H9 (cell line): Measurements from ENCODE around the gene GDI2. TPM values are rescaled to one million over a fixed set of nuclear protein-coding genes. Genes with fewer than 3 reads are reported as not detected.
A peak's percentile ranks its signal among the peaks of the same experiment; 100 is the strongest.

Experiments
- DNase-seq: peaks from one replicate; pipeline ENCODE4 v3.0.0-alpha.2; 2017
- H2AFZ ChIP-seq: one replicate; pipeline ENCODE4 v1.6.1; 2013; ENCODE audit warnings: mild to moderate bottlenecking, low read length, control low read depth, moderate library complexity
- H2AK5ac ChIP-seq: 2 replicates; pipeline ENCODE4 v1.6.1; 2013; ENCODE audit warnings: low read length, control low read depth, mixed read lengths; ENCODE audit not compliant: insufficient read length
- H2BK120ac ChIP-seq: one replicate; pipeline ENCODE4 v1.6.1; 2013; ENCODE audit warnings: low read depth, mild to moderate bottlenecking, low read length, control low read depth, inconsistent platforms; ENCODE audit not compliant: poor library complexity, severe bottlenecking
- H2BK12ac ChIP-seq: 2 replicates; pipeline ENCODE4 v1.6.1; 2013; ENCODE audit warnings: low read length, control low read depth, mixed read lengths, low read depth; ENCODE audit not compliant: insufficient read length
- H2BK15ac ChIP-seq: 2 replicates; pipeline ENCODE4 v1.6.1; 2013; ENCODE audit warnings: low read depth, low read length, control low read depth
- H2BK20ac ChIP-seq: one replicate; pipeline ENCODE4 v1.6.1; 2013; ENCODE audit warnings: low read depth, mild to moderate bottlenecking, low read length, control low read depth, inconsistent platforms; ENCODE audit not compliant: poor library complexity, severe bottlenecking
- H2BK5ac ChIP-seq: 2 replicates; pipeline ENCODE4 v1.6.1; 2013; ENCODE audit warnings: low read length, control low read depth, mixed read lengths; ENCODE audit not compliant: insufficient read length
- H3K14ac ChIP-seq: 2 replicates; pipeline ENCODE4 v1.6.1; 2013; ENCODE audit warnings: low read length, control low read depth; ENCODE audit not compliant: insufficient read depth
- H3K18ac ChIP-seq: 2 replicates; pipeline ENCODE4 v1.6.1; 2013; ENCODE audit warnings: low read depth, mild to moderate bottlenecking, mixed read lengths, low read length, control low read depth; ENCODE audit not compliant: insufficient read length
- H3K23ac ChIP-seq: 2 replicates; pipeline ENCODE4 v1.6.1; 2013; ENCODE audit warnings: low read length, control low read depth, mixed read lengths, low read depth; ENCODE audit not compliant: insufficient read length
- H3K23me2 ChIP-seq: 2 replicates; pipeline ENCODE4 v1.6.1; 2013; ENCODE audit warnings: low read depth, mild to moderate bottlenecking, mixed read lengths, low read length, control low read depth; ENCODE audit not compliant: insufficient read length, poor library complexity, severe bottlenecking
- H3K27ac ChIP-seq: 2 replicates; pipeline ENCODE4 v1.5.1; 2013; ENCODE audit warnings: low read length, control low read depth, mixed read lengths, low read depth; ENCODE audit not compliant: insufficient read length
- H3K27me3 ChIP-seq: 2 replicates; pipeline ENCODE4 v1.6.1; 2013; ENCODE audit warnings: low read length, control low read depth, inconsistent platforms; ENCODE audit not compliant: insufficient read depth
- H3K4ac ChIP-seq: 2 replicates; pipeline ENCODE4 v1.6.1; 2013; ENCODE audit warnings: low read depth, mild to moderate bottlenecking, control low read depth, inconsistent platforms, low read length, moderate library complexity
- H3K4me1 ChIP-seq: 2 replicates; pipeline ENCODE4 v1.6.1; 2013; ENCODE audit warnings: low read length, control low read depth, inconsistent platforms; ENCODE audit not compliant: insufficient read depth
- H3K4me2 ChIP-seq: 2 replicates; pipeline ENCODE4 v1.6.1; 2013; ENCODE audit warnings: low read length, control low read depth, mixed read lengths; ENCODE audit not compliant: insufficient read length, insufficient read depth
- H3K56ac ChIP-seq: 2 replicates; pipeline ENCODE4 v1.6.1; 2013; ENCODE audit warnings: low read depth, mild to moderate bottlenecking, mixed read lengths, low read length, control low read depth; ENCODE audit not compliant: insufficient read length
- H3K79me1 ChIP-seq: 2 replicates; pipeline ENCODE4 v1.6.1; 2013; ENCODE audit warnings: low read depth, mild to moderate bottlenecking, moderate library complexity, low read length, control low read depth, inconsistent platforms; ENCODE audit not compliant: insufficient read depth, poor library complexity, severe bottlenecking
- H3K79me2 ChIP-seq: 2 replicates; pipeline ENCODE4 v1.6.1; 2013; ENCODE audit warnings: low read length, control low read depth, inconsistent platforms; ENCODE audit not compliant: insufficient read depth
- H3K9ac ChIP-seq: 2 replicates; pipeline ENCODE4 v1.6.1; 2013; ENCODE audit warnings: low read length, control low read depth, mixed read lengths; ENCODE audit not compliant: insufficient read length; ENCODE audit errors: extremely low read depth
- H3K9me3 ChIP-seq: one replicate; pipeline ENCODE4 v1.6.1; 2013; ENCODE audit warnings: low read depth, low read length, inconsistent platforms; ENCODE audit not compliant: control insufficient read depth
- H3T11ph ChIP-seq: one replicate; pipeline ENCODE4 v1.6.1; 2013; ENCODE audit warnings: mild to moderate bottlenecking, low read length, control low read depth, inconsistent platforms
- H4K20me1 ChIP-seq: one replicate; pipeline ENCODE4 v1.6.1; 2013; ENCODE audit not compliant: control insufficient read depth, insufficient read length, insufficient read depth
- H4K5ac ChIP-seq: 2 replicates; pipeline ENCODE4 v1.6.1; 2013; ENCODE audit warnings: low read depth, mild to moderate bottlenecking, mixed read lengths, low read length, control low read depth; ENCODE audit not compliant: insufficient read length
- H4K8ac ChIP-seq: replicated peaks from 2 replicates; pipeline ENCODE4 v1.6.1; 2013; ENCODE audit warnings: low read length, control low read depth, mixed read lengths, low read depth; ENCODE audit not compliant: insufficient read length
- H4K91ac ChIP-seq: 2 replicates; pipeline ENCODE4 v1.6.1; 2013; ENCODE audit warnings: low read depth, mild to moderate bottlenecking, moderate library complexity, mixed read lengths, low read length, control low read depth; ENCODE audit not compliant: insufficient read length
- H3K27ac Mint-ChIP-seq, 3 experiments: 2 replicates in 2 of 3; 3 replicates in 1 of 3; pipeline ENCODE4 v1.8.0; 2020 to 2021; ENCODE audit warnings: mixed read lengths in 3 of 3, mild to moderate bottlenecking in 1 of 3, moderate library complexity in 1 of 3
- H3K27me3 Mint-ChIP-seq: 2 replicates; pipeline ENCODE4 v1.8.0; 2021; ENCODE audit warnings: low read depth, mild to moderate bottlenecking, moderate library complexity, mixed read lengths
- H3K36me3 Mint-ChIP-seq, 3 experiments: 2 replicates in 2 of 3; 3 replicates in 1 of 3; pipeline ENCODE4 v1.8.0; 2020 to 2021; ENCODE audit warnings: low read depth in 3 of 3, mixed read lengths in 3 of 3; ENCODE audit not compliant: insufficient read depth in 1 of 3
- H3K4me1 Mint-ChIP-seq, 2 experiments: 2 replicates each; pipeline ENCODE4 v1.8.0; 2020; ENCODE audit warnings: mixed read lengths in 2 of 2
- H3K4me3 Mint-ChIP-seq, 2 experiments: 2 replicates in 1 of 2; 3 replicates in 1 of 2; pipeline ENCODE4 v1.8.0; 2020 to 2021; ENCODE audit warnings: mild to moderate bottlenecking in 2 of 2, mixed read lengths in 2 of 2, moderate library complexity in 1 of 2
- H3K9me3 Mint-ChIP-seq, 2 experiments: 2 replicates in 1 of 2; 3 replicates in 1 of 2; pipeline ENCODE4 v1.8.0; 2020; ENCODE audit warnings: mild to moderate bottlenecking in 2 of 2, mixed read lengths in 2 of 2, moderate library complexity in 1 of 2
- CTCF ChIP-seq: fragments of 200-600 bp; sonication (generic); conservative IDR thresholded peaks from 3 replicates; pipeline ENCODE4 v1.8.0; 2021; ENCODE audit warnings: antibody characterized with exemption, mild to moderate bottlenecking
- WGBS: extraction: QIAGEN DNeasy Blood & Tissue Kit; methylation state at CpG from one replicate; pipeline ENCODE4 v1.1.7; 2013; ENCODE audit warnings: missing lambda C conversion rate, low lambda C conversion rate, mixed read lengths; ENCODE audit not compliant: insufficient read length; ENCODE audit errors: extremely low coverage; 5-methylcytosine and 5-hydroxymethylcytosine counted together
- total RNA-seq: library from RNA; stranded (reverse); gene quantifications from 2 replicates; pipeline ENCODE4 v1.2.1, GENCODE V29; 2021

Gene GDI2
- total RNA-seq, 1 experiment from 2014 or later, result 351 TPM

GRCh38 chr10:5764422-5765297, 48.6 kb downstream of the GDI2 start:
- H4K5ac ChIP-seq, result no peak overlapping the region
- H2BK5ac ChIP-seq, result no peak overlapping the region
- no peaks in the 10 kb centered on the region for H3K4me1 ChIP-seq
- no CpG with 5 or more reads among the region's 10 CpGs for WGBS
- H2BK120ac ChIP-seq, result no peak overlapping the region
- H4K20me1 ChIP-seq, result no peaks in the 10 kb centered on the region
- H3K23ac ChIP-seq, result no peak overlapping the region
- no peaks in the 10 kb centered on the region for H3K79me1 ChIP-seq
- no peak overlapping the region for H2AK5ac ChIP-seq
- TF ChIP-seq CTCF, result peak; percentile 37; the same call in 2 of the 3 replicates
- no peak overlapping the region for H2AFZ ChIP-seq
- DNase-seq, result no peak
- no peak overlapping the region for H3K9ac ChIP-seq
- H3T11ph ChIP-seq, result no peak overlapping the region
- H2BK20ac ChIP-seq, result no peak overlapping the region
- H3K4me1 Mint-ChIP-seq, result peaks cover 2% of the 10 kb centered on the region in 2 experiments; a peak in 1 of 4 replicates
- H3K4me2 ChIP-seq, result no peak overlapping the region
- H3K14ac ChIP-seq, result no peak overlapping the region
- no peaks in the 10 kb centered on the region for H3K27me3 ChIP-seq
- no peak overlapping the region for H3K4me3 Mint-ChIP-seq
- H2BK15ac ChIP-seq, result no peak overlapping the region
- no peak overlapping the region for H3K4ac ChIP-seq
- no peak overlapping the region for H4K8ac ChIP-seq
- H3K23me2 ChIP-seq, result no peaks in the 10 kb centered on the region
- H3K27ac ChIP-seq, result no peak overlapping the region
- no peak overlapping the region for H3K56ac ChIP-seq
- no peak overlapping the region for H2BK12ac ChIP-seq
- no peak overlapping the region for H4K91ac ChIP-seq
- H3K9me3 Mint-ChIP-seq, result no peaks in the 10 kb centered on the region
- peak overlapping the region in 2 of 3 experiments; percentile 53 to 61; a peak in 4 of 7 replicates for H3K27ac Mint-ChIP-seq
- no peaks in the 10 kb centered on the region for H3K79me2 ChIP-seq
- no peaks in the 10 kb centered on the region for H3K9me3 ChIP-seq
- H3K36me3 Mint-ChIP-seq, result peaks cover 41 to 79% (median 77%) of the 10 kb centered on the region in 3 experiments
- H3K18ac ChIP-seq, result no peak overlapping the region
- H3K27me3 Mint-ChIP-seq, result no peaks in the 10 kb centered on the region
